ENCODE results near the gene MYH7.

The MYH7 gene

GRCh38 chr14:23435543-23436326, at the start of gene MYH7:
MYH7 (minus strand) TSS chr14:23435660; CDS start chr14:23433732, 1,928 bp downstream.
- no peak for DNase-seq (ENCODE audit: low read depth)
- H3K4me3 ChIP-seq (ENCODE audit: low read depth, low read length), result no peak within 1 kb of the TSS
- no peak for TF ChIP-seq POLR2A (IDR thresholded peaks at IDR 0.05; ENCODE audit: extremely low read depth, insufficient read length)

GRCh38 chr14:23483236-23483854, 47.9 kb upstream of the MYH7 start:
- no peak for TF ChIP-seq POLR2A (IDR thresholded peaks at IDR 0.05; ENCODE audit: extremely low read depth, insufficient read length)
- TF ChIP-seq MYC (IDR thresholded peaks at IDR 0.05; ENCODE audit: low read depth, low read length), result no peak
- TF ChIP-seq CTCF (IDR thresholded peaks at IDR 0.05; ENCODE audit: low read depth, low read length), result peak; percentile 10
- no peak for TF ChIP-seq MAX (IDR thresholded peaks at IDR 0.05; ENCODE audit: low read depth, low read length)

GRCh38 chr14:23482823-23483148, 47.3 kb upstream of the MYH7 start:
- no peak overlapping the region for H3K4me3 ChIP-seq (ENCODE audit: low read depth, low read length)
- DNase-seq (ENCODE audit: low read depth), result no peak
- TF ChIP-seq CTCF (IDR thresholded peaks at IDR 0.05; ENCODE audit: low read depth, low read length), result no peak
- TF ChIP-seq POLR2A (IDR thresholded peaks at IDR 0.05; ENCODE audit: extremely low read depth, insufficient read length), result no peak
- TF ChIP-seq MYC (IDR thresholded peaks at IDR 0.05; ENCODE audit: low read depth, low read length), result no peak
- no peak for TF ChIP-seq MAX (IDR thresholded peaks at IDR 0.05; ENCODE audit: low read depth, low read length)

More at GRCh38 chr14:23483236-23483854, 47.9 kb upstream of the MYH7 start:
- H3K4me3 ChIP-seq (ENCODE audit: low read depth, low read length), result no peak overlapping the region
- DNase-seq (ENCODE audit: low read depth), result peak; percentile 13

GRCh38 chr14:23481979-23482822, 46.7 kb upstream of the MYH7 start:
- no peak for TF ChIP-seq CTCF (IDR thresholded peaks at IDR 0.05; ENCODE audit: low read depth, low read length)
- no peak for TF ChIP-seq MAX (IDR thresholded peaks at IDR 0.05; ENCODE audit: low read depth, low read length)
- TF ChIP-seq MYC (IDR thresholded peaks at IDR 0.05; ENCODE audit: low read depth, low read length), result no peak
- no peak for TF ChIP-seq POLR2A (IDR thresholded peaks at IDR 0.05; ENCODE audit: extremely low read depth, insufficient read length)
- H3K4me3 ChIP-seq (ENCODE audit: low read depth, low read length), result no peak overlapping the region
- DNase-seq (ENCODE audit: low read depth), result no peak

GRCh38 chr14:23481362-23481970, 46.0 kb upstream of the MYH7 start:
- H3K4me3 ChIP-seq (ENCODE audit: low read depth, low read length), result no peak overlapping the region
- DNase-seq (ENCODE audit: low read depth), result peak; percentile 25
- TF ChIP-seq MYC (IDR thresholded peaks at IDR 0.05; ENCODE audit: low read depth, low read length) (no peak), CTCF (IDR thresholded peaks at IDR 0.05; ENCODE audit: low read depth, low read length) (no peak), MAX (IDR thresholded peaks at IDR 0.05; ENCODE audit: low read depth, low read length) (no peak), POLR2A (IDR thresholded peaks at IDR 0.05; ENCODE audit: extremely low read depth, insufficient read length) (no peak)

Measured in NB4 (cell line).